Adrenal gland (tissue), 12 donors: ENCODE data around the gene KYAT1. TPM values are rescaled to one million over a fixed set of nuclear protein-coding genes. Genes with fewer than 3 reads are reported as not detected.

ENCODE experiments used
- DNase-seq, 7 donors: peaks; one replicate each; pipeline ENCODE4 v3.0.0-alpha.2; 2019 to 2020
- H3K27ac ChIP-seq, 5 donors: fragments of 200-600 bp; sonication (generic) in 4 of 5; 1 replicate in 3 of 5; 2 replicates in 2 of 5; pipeline versions ENCODE4 v1.5.1 to v1.8.0; 2016 to 2020; ENCODE audit warnings: mild to moderate bottlenecking in 1 of 5
- H3K27me3 ChIP-seq: fragments of 200-600 bp; 2 replicates; pipeline ENCODE4 v1.8.0; 2021
- H3K36me3 ChIP-seq, 2 donors: fragments of 200-600 bp; replicated peaks in 1 of 2; 1 replicate in 1 of 2; 2 replicates in 1 of 2; pipeline versions ENCODE4 v1.5.1 to v1.8.0; 2018 to 2022
- H3K4me1 ChIP-seq, 2 donors: fragments of 200-600 bp; replicated peaks in 1 of 2; 1 replicate in 1 of 2; 2 replicates in 1 of 2; pipeline versions ENCODE4 v1.5.1 to v1.8.0; 2018 to 2021
- H3K4me3 ChIP-seq, 4 donors: fragments of 200-600 bp; sonication (generic) in 3 of 4; one replicate each; pipeline ENCODE4 v1.5.1; 2016 to 2018
- H3K9me3 ChIP-seq, 3 donors: fragments of 200-600 bp; sonication (generic) in 1 of 3; replicated peaks in 1 of 3; 1 replicate in 2 of 3; 2 replicates in 1 of 3; pipeline versions ENCODE4 v1.5.1 to v1.8.0; 2016 to 2021
- CTCF ChIP-seq, 6 experiments: fragments of 450-650 bp in 4 of 6; fragments of 200-600 bp in 2 of 6; sonication (generic) in 1 of 6; IDR thresholded peaks; 1 replicate in 5 of 6; 2 replicates in 1 of 6; pipeline versions ENCODE4 v1.5.1 to v1.8.0; 2016 to 2021; ENCODE audit warnings: antibody characterized with exemption in 6 of 6, mild to moderate bottlenecking in 2 of 6, moderate library complexity in 1 of 6
- POLR2A ChIP-seq, 2 donors: fragments of 450-650 bp; IDR thresholded peaks; one replicate each; pipeline ENCODE4 v1.6.1; 2017; ENCODE audit warnings: antibody characterized with exemption in 2 of 2, mild to moderate bottlenecking in 2 of 2, moderate library complexity in 1 of 2
- WGBS, 4 donors: extraction: QIAGEN DNeasy Blood & Tissue Kit in 2 of 4; methylation state at CpG; one replicate each; pipeline versions ENCODE4 v1.1.5 to v1.1.7; 2013 to 2017; 5-methylcytosine and 5-hydroxymethylcytosine counted together
- intact Hi-C, 2 donors: fragments of 100-400 bp; cut with DNase I; formaldehyde crosslinking; loops; one replicate each; pipeline versions ENCODE4 v1.14.1 to v1.15.0; 2022 to 2023
- polyA plus RNA-seq, 3 donors: library from polyadenylated mRNA; stranded (reverse); fragments of 200-250 nt in 2 of 3; fragments of 350-450 nt in 1 of 3; fragmentation: Illumina TruSeq in 1 of 3; extraction: RNeasy Lipid Tissue Mini Kit (QIAGEN cat#74804) in 1 of 3; gene quantifications; one replicate each; pipeline ENCODE4 v1.2.3, GENCODE V29; 2013 to 2014
- total RNA-seq, 9 donors: library from RNA; depleted of rRNA in 4 of 9; stranded (reverse); fragments of >200 nt in 4 of 9; fragments of 120-200 nt in 1 of 9; fragmentation: NEBNext Ultra II Directional in 1 of 9; extraction: Animal tissue kit (Norgen Biotek cat#: 25700) in 1 of 9; gene quantifications; one replicate each; pipeline versions ENCODE4 v1.1.0 to v1.2.4, GENCODE V29; 2013 to 2023
- donor health status: healthy with polysubstance abuse.
- donor health status: Bipolar disorder and iron deficiency.
- donor health status: DM: yes; HTN: yes; CAD: no.
- donor health status: DM: no; HTN: no; CAD: no.
- donor health status: DM: no; HTN: no; CAD: no.
- donor health status: DM: yes; HTN: yes; CAD: no.

KYAT1 gene
- total and polyA plus RNA-seq, 12 donors = 3.5 to 10.3 (median 7.2) TPM

GRCh38 chr9:128819716-128820664 is 61.8 kb downstream of the KYAT1 start:
- Histone ChIP-seq H3K27me3 (no peaks in the 10 kb centered on the region), H3K36me3 (peaks cover 0 to 31% of the 10 kb centered on the region in 2 donors), H3K9me3 (no peaks in the 10 kb centered on the region), H3K4me3 (no peak overlapping the region), H3K27ac (no peak overlapping the region), H3K4me1 (peaks cover 4 to 14% of the 10 kb centered on the region in 2 donors)
- DNase-seq = peak in 1 of 7 donors; percentile 79
- TF ChIP-seq CTCF (IDR thresholded peaks at IDR 0.05) (no peak), POLR2A (IDR thresholded peaks at IDR 0.05) (no peak)
- 83 to 86% (median 85%) methylated on average over 10 to 18 of the region's 18 CpGs for WGBS, 4 donors
- intact Hi-C loops = no loop called here

DNA sequence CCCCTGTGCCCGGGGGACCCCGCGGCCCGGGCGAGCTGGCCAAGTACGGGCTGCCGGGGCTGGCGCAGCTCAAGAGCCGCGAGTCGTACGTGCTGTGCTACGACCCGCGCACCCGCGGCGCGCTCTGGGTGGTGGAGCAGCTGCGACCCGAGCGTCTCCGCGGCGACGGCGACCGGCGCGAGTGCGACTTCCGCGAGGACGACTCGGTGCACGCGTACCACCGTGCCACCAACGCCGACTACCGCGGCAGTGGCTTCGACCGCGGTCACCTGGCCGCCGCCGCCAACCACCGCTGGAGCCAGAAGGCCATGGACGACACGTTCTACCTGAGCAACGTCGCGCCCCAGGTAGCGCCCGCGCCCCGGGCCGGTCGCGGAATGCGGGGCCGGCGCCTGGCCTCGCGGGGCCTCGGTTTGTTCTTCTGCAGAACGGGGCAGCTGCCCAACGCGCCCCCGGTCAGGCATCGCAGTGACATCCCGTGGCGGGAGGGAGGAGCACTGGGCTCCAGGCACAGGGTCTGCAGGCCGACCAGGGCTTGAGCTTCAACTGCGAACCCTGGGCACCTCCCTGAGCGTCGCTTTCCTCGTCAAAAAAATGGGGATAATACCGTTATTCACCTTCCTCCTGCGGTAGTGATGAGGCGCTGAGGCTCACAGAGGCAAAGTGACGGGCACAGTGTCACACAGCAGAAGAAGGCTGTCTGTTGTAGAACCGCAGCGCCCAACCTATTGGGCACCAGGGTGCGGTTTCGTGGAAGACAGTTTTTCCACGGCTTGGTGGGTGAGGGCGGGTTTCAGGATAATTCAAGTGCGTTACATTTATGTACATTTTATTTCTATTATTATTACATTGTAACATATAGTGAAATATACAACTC is 62.7 kb downstream of the KYAT1 start:
- TF ChIP-seq POLR2A (IDR thresholded peaks at IDR 0.05) = no peak
- no peak for TF ChIP-seq CTCF (IDR thresholded peaks at IDR 0.05)
- DNase-seq = peak in 5 of 7 donors; percentile 40 to 61 (median 47)
- Histone ChIP-seq H3K36me3 (peaks cover 0 to 23% of the 10 kb centered on the region in 2 donors), H3K4me1 (peaks cover 4 to 14% of the 10 kb centered on the region in 2 donors), H3K4me3 (peak overlapping the region in 2 of 4 donors; percentile 49 to 73), H3K27me3 (no peaks in the 10 kb centered on the region), H3K9me3 (no peaks in the 10 kb centered on the region), H3K27ac (peak overlapping the region in 4 of 5 donors; percentile 57 to 92 (median 76))
- intact Hi-C loops = no loop called here
- WGBS, 4 donors = 11 to 78% (median 30%) methylated on average over 11 to 90 of the region's 90 CpGs

GRCh38 chr9:128818099-128818838 is 63.5 kb downstream of the KYAT1 start, which contains the start of gene ENDOG:
ENDOG (plus strand) TSS chr9:128818500; CDS start chr9:128818685, 185 bp downstream.
- H3K36me3 ChIP-seq = peaks cover 0 to 18% of the 10 kb centered on the region in 2 donors
- H3K27me3 ChIP-seq = no peaks in the 10 kb centered on the region
- peaks cover 4 to 14% of the 10 kb centered on the region in 2 donors for H3K4me1 ChIP-seq
- peak within 1 kb of the TSS in 3 of 4 donors; percentile 18 to 73 (median 49) for H3K4me3 ChIP-seq
- intact Hi-C loops = no loop called here
- 0 to 1% (median 0%) methylated on average over 9 to 70 of the region's 70 CpGs for WGBS, 4 donors
- peak within 1 kb of the TSS in 4 of 5 donors; percentile 57 to 92 (median 76) for H3K27ac ChIP-seq
- TF ChIP-seq CTCF (IDR thresholded peaks at IDR 0.05) (peak; percentile 86 to 99 (median 97)), POLR2A (IDR thresholded peaks at IDR 0.05) (peak; percentile 43 to 90)
- DNase-seq = peak; percentile 97 to 99 (median 98)
- no peaks in the 10 kb centered on the region for H3K9me3 ChIP-seq
